RWPE1 (cell line): ENCODE measurements around the gene PTGDR2.
A peak's percentile ranks its signal among the peaks of the same experiment; 100 is the strongest.

ENCODE experiments used
- CTCF ChIA-PET: fragments of 350-600 bp; sonication (Branson Sonifier 250); formaldehyde crosslinking; extraction: SDS; loops from one replicate; lab custom pipeline; 2021; lab: Yijun Ruan, JAX
- POLR2A ChIA-PET: fragments of 400-600 bp; formaldehyde crosslinking; extraction: SDS; loops from one replicate; lab custom pipeline; 2020; ENCODE audit warnings: antibody characterized with exemption; ENCODE audit not compliant: low non-redundant PET; lab: Yijun Ruan, JAX
- DNase-seq: peaks from one replicate; pipeline ENCODE4 v3.0.0; 2012; ENCODE audit warnings: low spot score
- H3K27ac ChIP-seq: fragments of 450-650 bp; 2 replicates; pipeline ENCODE4 v1.5.1; 2017
- TF ChIP-seq, protein P1 (sequence below): fragments of 450-650 bp; conservative IDR thresholded peaks from 2 replicates; pipeline ENCODE4 v1.5.1; 2017; ENCODE audit warnings: low read depth, mild to moderate bottlenecking

PTGDR2 gene

DNA sequence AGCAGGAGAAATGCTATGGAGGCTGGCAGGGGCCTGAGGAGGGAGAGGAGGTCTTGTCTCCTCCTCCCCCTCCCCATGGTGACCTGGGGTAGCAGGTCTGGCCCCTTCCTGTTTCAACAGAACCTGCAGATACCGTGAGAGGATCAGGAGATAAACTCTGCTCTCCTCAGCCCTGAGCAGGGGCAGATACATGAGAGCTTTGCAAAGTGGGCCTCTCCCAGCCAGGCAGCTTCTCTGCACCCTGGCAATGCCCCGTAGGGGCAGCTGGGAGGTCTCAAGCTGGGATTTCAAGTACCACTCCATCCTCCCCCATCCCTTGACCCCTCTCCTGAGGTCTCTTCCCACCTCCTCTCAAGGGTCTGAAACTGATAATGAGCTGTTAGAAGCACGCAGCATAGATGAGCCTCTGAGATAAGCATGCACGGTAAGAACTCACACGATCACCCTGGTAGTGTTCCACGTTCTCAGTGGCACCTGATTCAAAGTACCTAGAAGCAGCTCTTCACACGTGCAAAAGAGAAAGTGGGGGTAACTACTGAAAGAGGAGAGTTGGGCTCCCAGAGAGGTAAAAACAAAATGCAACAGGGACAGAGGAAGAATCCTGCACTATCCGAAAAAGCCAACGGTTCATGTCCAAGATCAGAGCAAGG is 18.8 kb downstream of the PTGDR2 start:
- DNase-seq: no peak
- POLR2A ChIA-PET: no interaction called here
- TF ChIP-seq, protein P1, sequence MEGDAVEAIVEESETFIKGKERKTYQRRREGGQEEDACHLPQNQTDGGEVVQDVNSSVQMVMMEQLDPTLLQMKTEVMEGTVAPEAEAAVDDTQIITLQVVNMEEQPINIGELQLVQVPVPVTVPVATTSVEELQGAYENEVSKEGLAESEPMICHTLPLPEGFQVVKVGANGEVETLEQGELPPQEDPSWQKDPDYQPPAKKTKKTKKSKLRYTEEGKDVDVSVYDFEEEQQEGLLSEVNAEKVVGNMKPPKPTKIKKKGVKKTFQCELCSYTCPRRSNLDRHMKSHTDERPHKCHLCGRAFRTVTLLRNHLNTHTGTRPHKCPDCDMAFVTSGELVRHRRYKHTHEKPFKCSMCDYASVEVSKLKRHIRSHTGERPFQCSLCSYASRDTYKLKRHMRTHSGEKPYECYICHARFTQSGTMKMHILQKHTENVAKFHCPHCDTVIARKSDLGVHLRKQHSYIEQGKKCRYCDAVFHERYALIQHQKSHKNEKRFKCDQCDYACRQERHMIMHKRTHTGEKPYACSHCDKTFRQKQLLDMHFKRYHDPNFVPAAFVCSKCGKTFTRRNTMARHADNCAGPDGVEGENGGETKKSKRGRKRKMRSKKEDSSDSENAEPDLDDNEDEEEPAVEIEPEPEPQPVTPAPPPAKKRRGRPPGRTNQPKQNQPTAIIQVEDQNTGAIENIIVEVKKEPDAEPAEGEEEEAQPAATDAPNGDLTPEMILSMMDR: no peak
- H3K27ac ChIP-seq: no peak overlapping the region
- CTCF ChIA-PET: interaction anchor here (0.7 kb wide), 1 partner anchor 105 kb away, joined by 3 read pairs; no protein-coding TSS in a partner anchor

DNA sequence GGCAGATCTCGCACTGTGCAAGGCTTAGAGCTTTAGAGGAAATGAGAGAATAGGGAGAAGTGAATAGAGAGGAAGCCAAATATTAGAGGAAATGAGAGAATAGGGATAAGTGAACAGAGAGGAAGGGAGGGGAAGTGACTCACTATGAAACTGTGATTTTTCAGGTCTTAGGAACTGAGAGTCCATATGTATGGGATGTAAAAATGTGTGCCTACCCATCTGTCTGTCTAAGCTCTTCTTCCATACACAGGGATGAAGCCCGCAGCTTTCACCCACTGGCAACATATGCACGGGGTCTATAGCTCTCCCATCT is 20.3 kb downstream of the PTGDR2 start:
- no peak for DNase-seq
- CTCF ChIA-PET: no interaction called here

DNA sequence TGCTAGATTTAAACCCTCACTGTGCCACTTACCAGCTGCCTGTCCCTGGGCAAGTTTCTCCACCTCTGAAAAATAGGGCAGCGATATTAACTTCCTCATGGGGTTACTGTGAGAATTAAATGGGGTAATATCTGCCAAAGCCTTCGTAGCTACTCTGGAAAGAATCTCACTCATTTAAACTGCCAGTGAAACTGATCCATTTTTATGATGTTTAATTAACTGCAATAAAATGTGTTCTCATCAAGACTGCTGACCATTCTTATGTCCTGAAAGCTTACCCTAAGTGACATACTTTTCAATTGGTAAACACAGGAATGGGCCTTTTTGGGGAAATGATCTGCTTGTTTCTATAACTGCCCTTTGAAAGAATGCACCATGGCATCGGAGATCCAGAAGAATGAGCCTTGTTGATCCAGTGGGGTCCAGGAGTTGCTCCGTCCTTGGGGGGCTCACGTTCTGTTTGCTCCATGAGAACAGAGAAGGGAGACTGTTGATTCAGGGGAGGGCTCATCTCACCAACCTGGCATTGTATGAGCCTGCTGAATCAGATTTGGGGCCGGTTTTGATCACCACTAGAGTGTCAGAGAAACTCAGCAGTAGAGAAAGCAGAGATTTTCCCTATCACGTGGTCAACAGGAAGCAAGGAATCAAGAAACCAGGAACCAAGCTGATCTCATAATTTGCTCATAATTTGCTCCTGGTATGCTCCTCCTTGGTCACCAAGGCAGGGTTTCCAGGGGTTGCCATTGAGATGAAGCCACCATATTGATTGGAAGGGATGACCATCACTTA is 20.8 kb downstream of the PTGDR2 start:
- ChIA-PET POLR2A (no interaction called here), CTCF (interaction anchor here (0.6 kb wide), 1 partner anchor 52 kb away, joined by 3 read pairs; no protein-coding TSS in a partner anchor)
- DNase-seq: no peak
- H3K27ac ChIP-seq: no peak overlapping the region
- TF ChIP-seq, protein P1: no peak

More for the DNA sequence above, 20.3 kb downstream of the PTGDR2 start:
- POLR2A ChIA-PET: no interaction called here
- TF ChIP-seq, protein P1: no peak
- H3K27ac ChIP-seq: no peak overlapping the region

DNA sequence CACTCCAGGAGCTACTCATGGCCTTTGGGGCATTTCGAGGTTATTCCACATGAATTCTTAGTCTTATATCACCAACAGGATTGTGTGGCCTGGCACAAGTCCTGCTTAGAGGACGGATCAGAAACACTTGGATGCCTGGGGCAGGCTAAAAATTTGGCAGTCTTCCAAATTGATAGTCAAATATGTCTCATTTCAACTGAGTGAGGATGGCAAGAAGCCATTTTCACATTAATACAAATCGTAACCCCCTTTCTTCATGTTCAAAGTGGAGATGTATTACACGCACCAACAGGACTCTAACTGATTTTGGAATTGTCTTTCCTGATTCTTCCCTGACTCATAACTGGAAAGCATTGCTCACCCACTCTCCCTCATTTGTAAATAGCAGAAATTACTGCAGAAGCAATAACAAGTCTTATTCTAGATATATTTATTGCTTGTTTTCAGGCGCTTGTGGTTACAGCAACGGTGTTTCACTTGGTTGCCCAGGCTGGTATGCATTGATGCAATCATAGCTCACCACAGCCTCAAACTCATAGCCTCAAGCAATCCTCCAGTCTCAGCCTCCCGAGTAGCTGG is 24.2 kb downstream of the PTGDR2 start:
- TF ChIP-seq, protein P1: no peak
- POLR2A ChIA-PET: no interaction called here

DNA sequence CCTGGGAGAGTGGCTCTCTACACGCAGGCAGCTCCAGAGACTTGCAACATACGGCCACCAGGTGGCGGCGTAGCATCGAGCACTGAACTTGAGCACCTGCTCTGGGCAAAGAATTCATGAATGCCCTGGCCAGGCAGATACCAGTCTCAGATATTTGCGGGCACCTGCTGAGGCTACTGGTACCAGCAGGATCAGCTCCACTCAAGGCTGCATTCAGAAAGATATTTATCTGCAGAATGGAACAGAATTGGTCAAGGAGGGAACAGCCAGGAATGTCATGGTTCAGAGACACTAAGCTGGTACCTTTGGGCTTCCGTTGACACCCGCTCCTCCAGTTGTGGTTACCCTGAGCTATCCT is 24.6 kb downstream of the PTGDR2 start:
- TF ChIP-seq, protein P1: peak; percentile 92
- CTCF ChIA-PET: interaction anchor here (0.5 to 2.9 kb wide), 30 partner anchors 10 to 357 kb away, joined by 3 to 25 read pairs (median 5); partner anchors contain the start of genes CCDC86, PRPF19 and ZP1
- POLR2A ChIA-PET: no interaction called here
- no peak overlapping the region for H3K27ac ChIP-seq
- peak; percentile 75 for DNase-seq

More for the DNA sequence above, 24.2 kb downstream of the PTGDR2 start:
- no peak overlapping the region for H3K27ac ChIP-seq
- peak; percentile 42 for DNase-seq
- CTCF ChIA-PET: interaction anchor here (0.5 to 2.9 kb wide), 25 partner anchors 9 to 356 kb away, joined by 3 to 25 read pairs (median 5); partner anchors contain the start of genes CCDC86 and PRPF19

DNA sequence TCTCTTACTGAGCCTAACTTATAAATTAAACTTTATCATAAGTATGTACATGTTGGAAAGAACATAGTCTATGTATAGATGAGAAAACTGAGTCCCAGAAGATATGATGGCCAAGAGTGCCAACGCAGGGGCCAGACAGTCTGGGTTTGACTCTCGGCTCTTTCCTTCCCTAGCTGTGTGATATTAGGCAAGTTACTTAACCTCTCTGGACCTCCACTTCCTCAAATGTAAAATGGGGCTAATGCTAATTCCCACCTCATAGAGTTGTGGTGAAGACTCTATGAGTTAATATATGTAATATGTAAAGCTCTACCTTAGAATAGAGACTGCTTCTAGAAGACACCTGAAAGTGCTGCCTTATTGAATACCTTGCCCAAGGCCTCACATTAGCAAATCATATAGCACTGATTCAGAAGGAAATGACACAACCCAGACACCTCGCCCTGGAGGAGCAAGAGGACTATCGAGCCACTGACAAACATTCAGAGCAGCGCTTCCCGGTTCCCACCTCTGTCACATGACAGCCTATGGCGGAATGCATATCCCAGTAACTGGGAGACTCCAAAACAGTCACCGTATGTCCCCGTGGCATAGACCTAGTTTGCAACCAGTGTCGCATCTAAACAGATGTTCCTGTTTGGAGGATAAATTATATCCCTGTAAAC is 25.1 kb downstream of the PTGDR2 start:
- no peak overlapping the region for H3K27ac ChIP-seq
- CTCF ChIA-PET: interaction anchor here (0.5 to 2.9 kb wide), 24 partner anchors 9 to 357 kb away, joined by 3 to 25 read pairs (median 5); partner anchors contain the start of genes CCDC86 and ZP1
- TF ChIP-seq, protein P1: no peak
- POLR2A ChIA-PET: no interaction called here
- peak; percentile 45 for DNase-seq
